Measurements from ENCODE around the gene CNTN5.

Gene CNTN5

DNA sequence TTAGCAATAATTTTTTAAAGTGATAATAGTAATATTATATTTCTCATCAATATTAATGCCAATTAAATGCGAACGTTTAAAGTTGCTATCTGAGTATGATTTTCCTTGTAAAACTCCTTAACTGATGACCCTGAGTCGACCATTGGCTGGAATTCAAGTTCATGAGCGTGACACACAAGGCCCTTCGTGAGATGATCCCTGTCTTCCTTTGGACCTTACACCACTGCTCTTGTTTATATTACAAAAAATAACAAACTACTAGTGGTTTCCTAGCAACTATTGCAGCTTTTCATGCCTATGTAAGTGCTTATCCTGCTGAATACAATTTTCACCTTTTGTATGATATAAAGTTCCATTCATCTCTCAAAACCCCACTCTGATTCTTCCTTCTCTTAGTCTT, 752.9 kb downstream of the CNTN5 start:
- Histone ChIP-seq H3K4me1 (no peaks in the 10 kb centered on the region), H3K27ac (no peak overlapping the region), H3K27me3 (no peaks in the 10 kb centered on the region), H3K9me3 (no peaks in the 10 kb centered on the region), H3K4me3 (no peak overlapping the region), H3K36me3 (no peaks in the 10 kb centered on the region)
- no peak for DNase-seq
- intact Hi-C loops (cut with DNase I; ENCODE audit: low total_unique reads): no loop called here
- TF ChIP-seq, protein P1, sequence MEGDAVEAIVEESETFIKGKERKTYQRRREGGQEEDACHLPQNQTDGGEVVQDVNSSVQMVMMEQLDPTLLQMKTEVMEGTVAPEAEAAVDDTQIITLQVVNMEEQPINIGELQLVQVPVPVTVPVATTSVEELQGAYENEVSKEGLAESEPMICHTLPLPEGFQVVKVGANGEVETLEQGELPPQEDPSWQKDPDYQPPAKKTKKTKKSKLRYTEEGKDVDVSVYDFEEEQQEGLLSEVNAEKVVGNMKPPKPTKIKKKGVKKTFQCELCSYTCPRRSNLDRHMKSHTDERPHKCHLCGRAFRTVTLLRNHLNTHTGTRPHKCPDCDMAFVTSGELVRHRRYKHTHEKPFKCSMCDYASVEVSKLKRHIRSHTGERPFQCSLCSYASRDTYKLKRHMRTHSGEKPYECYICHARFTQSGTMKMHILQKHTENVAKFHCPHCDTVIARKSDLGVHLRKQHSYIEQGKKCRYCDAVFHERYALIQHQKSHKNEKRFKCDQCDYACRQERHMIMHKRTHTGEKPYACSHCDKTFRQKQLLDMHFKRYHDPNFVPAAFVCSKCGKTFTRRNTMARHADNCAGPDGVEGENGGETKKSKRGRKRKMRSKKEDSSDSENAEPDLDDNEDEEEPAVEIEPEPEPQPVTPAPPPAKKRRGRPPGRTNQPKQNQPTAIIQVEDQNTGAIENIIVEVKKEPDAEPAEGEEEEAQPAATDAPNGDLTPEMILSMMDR (IDR thresholded peaks at IDR 0.05): no peak

DNA sequence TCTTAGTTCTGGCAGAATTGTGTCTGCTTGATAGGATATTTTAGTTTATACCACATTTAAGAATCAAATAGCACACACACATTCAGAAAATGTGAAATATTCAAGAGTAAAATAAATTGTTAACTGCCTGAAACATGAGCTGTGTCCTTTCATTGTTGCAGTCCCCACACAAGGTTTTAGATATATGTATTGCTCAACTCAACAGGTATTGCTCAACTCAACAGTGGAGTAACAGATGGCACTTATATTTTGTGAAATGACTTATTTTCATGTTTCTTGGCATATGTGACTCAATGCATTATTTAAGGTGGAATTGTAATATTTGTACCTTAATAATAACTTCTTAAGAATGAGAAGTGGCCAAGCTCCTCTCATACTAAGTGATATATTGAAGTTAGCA, 760.3 kb downstream of the CNTN5 start:
- intact Hi-C loops (cut with DNase I; ENCODE audit: low total_unique reads): no loop called here
- Histone ChIP-seq H3K27me3 (no peaks in the 10 kb centered on the region), H3K9me3 (no peaks in the 10 kb centered on the region), H3K4me1 (no peaks in the 10 kb centered on the region), H3K4me3 (no peak overlapping the region), H3K36me3 (no peaks in the 10 kb centered on the region), H3K27ac (no peak overlapping the region)
- TF ChIP-seq, protein P1 (IDR thresholded peaks at IDR 0.05): no peak
- no peak for DNase-seq

DNA sequence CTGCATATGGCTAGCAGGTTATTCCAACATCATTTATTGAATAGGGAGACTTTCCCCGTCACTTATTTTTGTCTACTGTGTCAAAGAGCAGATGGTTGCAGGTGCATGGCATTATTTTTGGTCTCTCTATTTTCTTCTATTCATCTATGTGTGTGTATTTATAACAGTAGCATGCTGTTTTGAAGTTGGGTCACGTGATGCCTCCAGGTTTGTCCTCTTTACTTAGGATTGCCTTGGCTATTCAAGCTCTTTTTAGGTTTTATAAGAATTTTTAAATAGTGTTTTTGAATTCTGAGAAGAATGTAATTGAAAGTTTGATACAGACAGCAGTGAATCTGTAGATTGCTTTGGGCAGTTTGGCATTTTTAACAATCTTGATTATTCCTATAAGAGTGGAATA, 770.6 kb downstream of the CNTN5 start:
- TF ChIP-seq, protein P1 (IDR thresholded peaks at IDR 0.05): no peak
- H3K27ac ChIP-seq: no peak overlapping the region
- H3K4me1 ChIP-seq: no peaks in the 10 kb centered on the region
- H3K27me3 ChIP-seq: no peaks in the 10 kb centered on the region
- no peaks in the 10 kb centered on the region for H3K36me3 ChIP-seq
- no peak for DNase-seq
- no peaks in the 10 kb centered on the region for H3K9me3 ChIP-seq
- H3K4me3 ChIP-seq: no peak overlapping the region
- intact Hi-C loops (cut with DNase I; ENCODE audit: low total_unique reads): no loop called here

DNA sequence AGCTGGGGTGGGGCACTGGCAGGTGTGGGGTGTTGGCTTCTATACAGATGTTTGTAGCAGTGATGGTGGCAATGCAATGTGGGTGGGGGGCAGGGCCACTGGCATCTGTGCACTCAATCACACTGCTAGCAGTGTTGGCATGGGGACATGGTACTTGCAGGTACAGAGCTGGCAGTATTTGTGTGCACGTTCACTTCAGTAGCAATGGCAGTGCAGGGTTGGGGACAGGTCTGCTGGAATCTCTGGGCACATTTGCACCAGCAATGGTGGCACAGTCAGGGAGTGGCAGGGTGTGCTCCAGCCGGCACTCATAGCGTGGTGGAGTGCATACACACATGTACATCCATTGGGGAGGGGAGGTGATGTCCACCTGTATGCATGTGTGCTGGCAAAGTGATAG, 775.2 kb downstream of the CNTN5 start:
- TF ChIP-seq, protein P1 (IDR thresholded peaks at IDR 0.05): no peak
- Histone ChIP-seq H3K9me3 (no peaks in the 10 kb centered on the region), H3K27ac (no peak overlapping the region), H3K4me3 (no peak overlapping the region), H3K36me3 (no peaks in the 10 kb centered on the region), H3K27me3 (no peaks in the 10 kb centered on the region), H3K4me1 (no peaks in the 10 kb centered on the region)
- DNase-seq: no peak
- intact Hi-C loops (cut with DNase I; ENCODE audit: low total_unique reads): no loop called here

DNA sequence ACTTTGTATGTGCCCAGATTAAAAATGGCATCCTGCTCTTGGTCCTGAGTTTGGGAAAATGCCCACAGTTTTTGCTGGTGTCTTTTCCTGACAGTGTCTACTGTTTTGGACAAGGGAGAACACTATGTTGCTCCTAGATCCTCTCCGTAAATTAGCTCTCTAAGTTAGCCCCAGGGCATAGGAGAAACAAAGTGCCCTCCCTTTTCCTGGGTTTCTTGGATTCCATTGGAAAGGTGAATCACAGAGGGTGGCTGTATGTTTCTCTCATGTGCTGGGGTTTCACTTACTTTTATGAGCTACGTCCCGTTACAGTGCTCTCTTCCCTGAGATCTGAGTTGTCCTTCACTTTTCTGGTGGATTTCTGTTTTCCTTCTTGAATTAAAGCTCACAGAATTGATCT, 782.8 kb downstream of the CNTN5 start:
- Histone ChIP-seq H3K4me3 (no peak overlapping the region), H3K36me3 (no peaks in the 10 kb centered on the region), H3K27ac (no peak overlapping the region), H3K27me3 (no peaks in the 10 kb centered on the region), H3K4me1 (no peaks in the 10 kb centered on the region), H3K9me3 (no peaks in the 10 kb centered on the region)
- no peak for DNase-seq
- intact Hi-C loops (cut with DNase I; ENCODE audit: low total_unique reads): no loop called here
- TF ChIP-seq, protein P1 (IDR thresholded peaks at IDR 0.05): no peak

DNA sequence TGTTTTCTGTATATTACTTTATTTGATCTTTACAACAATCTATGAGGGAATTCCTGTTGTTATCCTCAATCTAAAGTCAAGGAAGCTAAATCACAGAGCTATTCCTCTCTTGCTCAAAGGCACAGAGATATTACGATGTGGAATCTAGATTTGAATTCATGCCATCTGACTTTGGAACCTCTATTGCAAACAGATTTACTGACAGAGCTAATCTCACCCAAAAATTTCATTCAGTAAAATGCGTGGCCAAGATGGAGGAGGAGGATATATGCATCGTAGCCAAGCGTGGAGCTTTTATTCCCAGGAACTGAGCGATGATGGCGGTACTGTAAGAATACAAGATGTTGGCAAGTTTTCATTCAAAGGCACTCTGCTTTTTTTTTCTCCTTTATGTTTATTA, 791.8 kb downstream of the CNTN5 start:
- Histone ChIP-seq H3K9me3 (no peaks in the 10 kb centered on the region), H3K27me3 (no peaks in the 10 kb centered on the region), H3K36me3 (no peaks in the 10 kb centered on the region), H3K4me3 (no peak overlapping the region), H3K4me1 (no peaks in the 10 kb centered on the region), H3K27ac (no peak overlapping the region)
- TF ChIP-seq, protein P1 (IDR thresholded peaks at IDR 0.05): no peak
- no peak for DNase-seq
- intact Hi-C loops (cut with DNase I; ENCODE audit: low total_unique reads): no loop called here
